GM13977 (cell line): ENCODE data around the gene ALG12.
"Not testable (repeated sequence)": the region's sequence is repeated elsewhere in the genome, so short reads cannot be mapped to it uniquely, and the experiment has no call there.

Source experiments
- DNase-seq: peaks from one replicate; pipeline ENCODE4 v3.0.0; 2012; ENCODE audit warnings: low spot score
- in situ Hi-C: fragments of 300-500 bp; cut with MboI; formaldehyde crosslinking; loops from one replicate; pipeline ENCODE4 v1.12.0; 2022; ENCODE audit warnings: low sequenced_read_pairs, low pct_unique_long_range_greater_than_20kb, mixed read lengths, inconsistent platforms; ENCODE audit not compliant: unreplicated experiment
- TF ChIP-seq, protein P1 (sequence below): IDR thresholded peaks from 2 replicates; pipeline ENCODE4 v1.5.1; 2012; ENCODE audit warnings: mild to moderate bottlenecking, control low read depth; ENCODE audit not compliant: insufficient read depth; ENCODE audit errors: extremely low read depth, missing control alignments

ALG12 gene

DNA sequence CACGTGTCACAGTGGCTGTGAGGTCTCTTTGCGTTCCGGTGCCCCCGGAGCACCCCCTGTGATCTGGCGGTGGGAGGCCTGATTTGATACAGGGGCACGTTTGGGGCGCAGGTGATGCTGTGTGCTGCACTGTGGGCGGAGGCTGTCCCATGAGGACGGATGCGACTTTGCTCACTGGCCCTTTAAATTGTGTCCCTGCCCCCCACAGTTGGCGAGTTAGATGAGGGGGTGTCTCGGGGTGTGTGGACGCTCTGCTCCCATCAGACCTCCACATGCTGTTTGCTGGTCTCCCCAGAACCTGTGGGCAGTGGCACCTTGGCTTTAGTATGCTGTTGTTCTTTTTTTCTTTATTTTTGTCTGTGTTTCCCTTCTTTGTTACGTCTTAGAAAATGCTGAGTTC, 59.4 kb downstream of the ALG12 start:
- no peak for DNase-seq
- in situ Hi-C loops, result no loop called here
- TF ChIP-seq, protein P1, sequence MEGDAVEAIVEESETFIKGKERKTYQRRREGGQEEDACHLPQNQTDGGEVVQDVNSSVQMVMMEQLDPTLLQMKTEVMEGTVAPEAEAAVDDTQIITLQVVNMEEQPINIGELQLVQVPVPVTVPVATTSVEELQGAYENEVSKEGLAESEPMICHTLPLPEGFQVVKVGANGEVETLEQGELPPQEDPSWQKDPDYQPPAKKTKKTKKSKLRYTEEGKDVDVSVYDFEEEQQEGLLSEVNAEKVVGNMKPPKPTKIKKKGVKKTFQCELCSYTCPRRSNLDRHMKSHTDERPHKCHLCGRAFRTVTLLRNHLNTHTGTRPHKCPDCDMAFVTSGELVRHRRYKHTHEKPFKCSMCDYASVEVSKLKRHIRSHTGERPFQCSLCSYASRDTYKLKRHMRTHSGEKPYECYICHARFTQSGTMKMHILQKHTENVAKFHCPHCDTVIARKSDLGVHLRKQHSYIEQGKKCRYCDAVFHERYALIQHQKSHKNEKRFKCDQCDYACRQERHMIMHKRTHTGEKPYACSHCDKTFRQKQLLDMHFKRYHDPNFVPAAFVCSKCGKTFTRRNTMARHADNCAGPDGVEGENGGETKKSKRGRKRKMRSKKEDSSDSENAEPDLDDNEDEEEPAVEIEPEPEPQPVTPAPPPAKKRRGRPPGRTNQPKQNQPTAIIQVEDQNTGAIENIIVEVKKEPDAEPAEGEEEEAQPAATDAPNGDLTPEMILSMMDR, result no peak

DNA sequence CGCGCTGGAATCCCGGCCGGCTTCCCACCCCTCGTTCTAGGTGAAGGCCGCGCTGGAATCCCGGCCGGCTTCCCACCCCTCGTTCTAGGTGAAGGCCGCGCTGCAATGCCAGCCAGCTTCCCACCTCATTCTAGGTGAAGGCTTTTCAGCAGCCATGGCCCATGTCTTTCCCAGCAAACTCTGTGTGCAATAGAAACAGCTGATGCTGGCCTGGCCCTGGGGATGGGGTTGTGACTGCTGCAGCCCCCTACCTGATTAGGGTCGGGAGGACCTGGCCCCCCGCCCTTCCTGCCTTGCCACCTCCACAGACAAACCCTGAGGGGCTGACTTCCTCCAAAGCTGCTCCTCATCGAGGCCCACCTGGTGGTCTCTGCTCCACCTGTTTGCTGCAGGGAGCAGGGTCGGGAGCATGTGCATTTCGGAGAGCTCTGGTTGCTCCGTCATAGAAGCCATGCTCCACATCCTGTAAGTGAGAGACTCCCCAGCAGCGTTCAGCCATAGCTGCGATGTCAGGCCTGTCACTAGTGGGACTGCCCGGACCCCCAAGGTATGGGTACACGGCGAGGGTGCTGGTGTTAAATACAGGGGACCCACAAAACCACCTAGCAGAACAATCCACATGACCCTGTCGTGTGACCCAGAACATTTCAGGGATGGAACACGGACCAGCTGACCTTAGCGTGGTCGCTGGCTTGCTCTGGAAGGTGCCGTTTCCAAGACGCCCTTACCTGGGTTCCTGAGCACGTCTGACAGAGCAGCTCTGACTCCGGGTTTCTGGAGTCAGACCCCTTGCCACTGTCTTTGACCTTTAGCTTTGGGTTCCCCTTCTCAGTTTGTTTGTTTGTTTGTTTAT, 61.2 kb downstream of the ALG12 start:
- TF ChIP-seq, protein P1, result no peak
- in situ Hi-C loops, result no loop called here

DNA sequence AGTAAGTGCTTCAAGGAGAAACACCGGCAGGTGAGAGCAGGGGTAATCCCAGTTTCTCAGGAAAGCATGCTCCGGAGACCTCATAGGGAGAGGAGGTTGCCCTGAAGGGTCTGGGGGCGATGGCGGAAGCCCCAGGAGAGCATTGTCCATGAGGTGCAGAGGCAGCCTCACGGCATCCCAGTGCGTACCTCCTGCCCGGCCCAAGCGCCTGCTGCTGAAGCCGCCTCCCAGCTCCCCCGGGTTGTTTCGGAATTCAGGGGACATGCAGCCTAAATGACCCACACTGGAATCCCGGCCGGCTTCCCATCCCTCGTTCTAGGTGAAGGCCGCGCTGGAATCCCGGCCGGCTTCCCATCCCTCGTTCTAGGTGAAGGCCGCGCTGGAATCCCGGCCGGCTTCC, 61.9 kb downstream of the ALG12 start:
- no peak for DNase-seq
- TF ChIP-seq, protein P1, result no peak
- in situ Hi-C loops, result no loop called here

More for the DNA sequence above, 61.2 kb downstream of the ALG12 start:
- no peak for DNase-seq

DNA sequence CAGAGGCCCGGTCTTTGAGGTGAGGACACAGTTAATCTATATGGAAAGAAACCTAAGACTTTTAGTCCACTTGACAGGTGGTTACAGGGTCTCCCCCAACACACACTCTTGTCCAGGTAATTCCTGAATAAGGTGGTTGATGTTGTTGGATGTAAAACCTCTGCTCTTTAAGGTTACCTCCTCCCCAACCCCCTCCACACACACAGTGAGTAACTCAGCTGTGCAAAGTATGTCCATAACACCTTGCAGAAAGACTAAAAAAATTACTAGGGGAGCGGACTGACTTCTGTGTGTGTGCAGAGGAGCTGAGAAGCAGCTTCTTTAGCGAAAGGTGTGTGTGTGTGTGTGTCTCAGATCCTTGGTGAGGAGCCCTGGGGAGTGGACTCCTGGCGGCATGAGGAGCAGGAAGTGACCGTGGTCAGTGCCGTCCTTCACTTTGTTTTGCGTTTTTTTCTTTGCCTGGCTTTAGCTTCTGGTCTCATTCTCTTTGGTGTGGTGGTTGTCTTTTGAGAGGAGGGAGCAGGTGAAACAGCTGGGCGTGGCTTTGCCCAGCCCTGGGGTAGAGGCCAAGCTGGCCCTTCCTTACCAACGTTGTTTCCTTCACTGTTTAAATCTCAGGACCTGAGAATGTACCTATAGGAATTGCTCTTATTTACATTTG, 62.9 kb downstream of the ALG12 start:
- in situ Hi-C loops, result no loop called here
- no peak for DNase-seq
- TF ChIP-seq, protein P1, result no peak

DNA sequence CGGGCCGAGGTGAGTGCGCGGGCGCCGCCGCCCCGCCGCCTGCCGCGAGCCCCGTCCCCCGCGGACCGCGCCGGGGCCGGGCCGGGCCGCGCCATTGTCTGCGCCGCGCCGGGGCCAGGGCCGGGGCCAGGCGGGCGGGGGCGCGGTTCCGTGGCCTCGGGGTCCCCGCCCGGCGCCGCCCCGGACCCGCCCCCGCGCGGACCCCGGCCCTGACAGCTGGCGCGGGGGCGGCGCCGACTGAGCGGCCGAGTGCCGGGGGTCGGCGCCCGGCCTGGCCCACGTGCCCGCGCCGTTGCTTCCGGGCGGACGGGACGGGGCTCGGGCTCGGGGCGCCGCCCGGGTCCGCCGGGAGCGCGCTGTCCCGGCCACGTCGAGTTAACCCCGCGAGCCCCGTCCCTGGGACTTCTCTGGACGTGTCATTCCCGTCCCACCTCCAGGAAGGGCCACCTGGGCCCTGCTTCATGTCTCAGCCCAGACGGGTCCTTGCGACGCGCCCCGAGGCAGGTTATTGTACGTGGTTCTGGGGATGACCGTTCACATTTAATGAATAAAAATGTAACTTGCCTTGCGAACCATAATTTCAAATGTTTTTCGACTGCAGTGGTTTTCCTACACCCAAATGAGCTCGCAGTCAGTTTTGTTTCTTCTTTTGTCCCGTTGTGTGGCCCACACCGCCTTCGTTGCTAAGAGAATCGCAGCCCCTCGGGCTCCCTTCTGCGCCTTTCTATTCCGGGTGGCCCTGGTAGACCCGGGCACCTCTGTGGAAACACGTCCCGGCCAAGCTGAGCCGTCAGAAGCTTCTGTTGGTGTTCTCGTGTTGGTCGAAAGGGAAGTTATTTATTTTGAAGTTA, 64.0 kb downstream of the ALG12 start:
- in situ Hi-C loops, result no loop called here
- TF ChIP-seq, protein P1, result no peak
- DNase-seq, result no peak

DNA sequence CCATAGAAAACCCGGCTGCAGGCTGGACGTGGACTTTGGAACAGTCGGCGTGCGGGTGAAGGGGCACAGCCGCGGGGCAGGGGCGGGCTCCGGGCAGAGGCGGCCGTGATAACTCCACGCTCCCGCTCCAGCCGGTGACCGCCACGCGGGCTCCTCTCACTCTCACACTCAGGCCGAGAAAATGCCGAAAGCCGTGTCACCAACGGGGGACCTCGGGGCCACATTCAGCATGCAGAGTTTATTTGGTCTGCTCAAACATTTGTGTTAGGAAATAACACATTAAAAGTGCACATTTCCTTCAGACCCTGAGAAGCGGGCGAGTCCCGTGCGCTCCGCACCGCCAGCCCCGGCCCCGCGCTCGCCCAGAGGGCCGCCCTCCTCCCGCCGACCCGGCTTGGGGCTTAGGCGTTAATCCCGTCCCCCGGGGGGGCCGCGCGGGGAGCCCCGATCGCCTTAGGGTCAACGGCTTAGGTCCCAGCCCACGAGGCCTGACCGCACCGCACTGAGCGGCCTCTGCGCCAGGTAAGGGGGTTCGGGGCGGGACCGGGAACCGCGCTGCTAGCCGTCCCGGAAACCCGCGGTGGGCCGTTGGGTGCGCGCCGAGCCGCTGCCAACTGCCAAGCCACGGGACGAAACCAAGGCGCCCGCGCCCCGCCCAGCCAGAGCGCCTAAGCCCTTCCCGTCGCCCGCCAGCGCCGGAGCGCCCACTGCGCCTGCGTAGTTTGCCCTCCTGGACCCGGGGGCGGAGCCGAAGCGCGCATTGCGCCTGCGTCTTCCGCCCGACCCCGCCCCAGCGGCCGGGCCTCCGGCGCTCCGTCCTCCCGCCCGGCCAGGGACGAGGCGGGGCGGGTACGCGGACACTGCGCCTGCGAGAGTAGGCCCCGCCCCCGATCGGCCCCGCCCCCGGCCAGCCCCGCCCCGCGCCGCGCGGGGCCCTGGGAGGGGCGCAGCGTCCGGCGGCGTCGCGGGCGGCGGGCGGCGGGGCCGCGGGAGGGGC, 65.0 kb downstream of the ALG12 start, which contains the start of gene ZBED4:
TSS of gene ZBED4 (plus strand) at position 947 of the 997 bp plus-strand sequence. CDS start 29,819 bp downstream, outside the sequence.
- in situ Hi-C loops, result no loop called here

DNA sequence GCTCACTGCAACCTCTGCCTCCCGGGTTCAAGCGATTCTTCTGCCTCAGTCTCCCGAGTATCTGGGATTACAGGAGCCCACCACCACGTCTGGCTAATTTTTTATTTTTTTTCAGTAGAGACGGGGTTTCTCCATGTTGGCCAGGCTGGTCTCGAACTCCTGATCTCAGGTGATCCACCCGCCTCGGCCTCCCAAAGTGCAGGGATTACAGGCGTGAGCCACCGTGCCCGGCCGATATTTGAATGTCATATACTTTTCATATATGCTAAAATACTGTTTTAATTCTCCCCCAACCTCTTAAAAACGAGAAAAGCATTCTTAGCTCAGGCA, 65.7 kb downstream of the ALG12 start:
- in situ Hi-C loops, DNase-seq: not testable (repeated sequence)

More for the DNA sequence above, 65.0 kb downstream of the ALG12 start, which contains the start of gene ZBED4:
- peak; percentile 100 for DNase-seq
- TF ChIP-seq, protein P1, result no peak
